K562 (cell line): ENCODE measurements around the gene MAP3K2. TPM values are rescaled to one million over a fixed set of nuclear protein-coding genes. Genes with fewer than 3 reads are reported as not detected.

Experiments used
- ATAC-seq: fragments of 200-7000 bp; cut with Tn5 transposase; 3 replicates; pipeline ENCODE4 v1.9.1; 2020; ENCODE audit warnings: moderate library complexity
- BruUV-seq: library from RNA; stranded (reverse); fragments of 400-500 nt; replicated peaks from 2 replicates; lab custom pipeline; 2021; lab: Mats Ljungman, UMichigan
- CTCF ChIA-PET: fragments of 300-600 bp; formaldehyde crosslinking; extraction: SDS; loops from one replicate; lab custom pipeline; 2021; ENCODE audit warnings: low intra/inter-chr PET ratio; lab: Yijun Ruan, JAX
- POLR2A ChIA-PET: fragments of 300-600, 350-650 bp; sonication (Branson Sonifier 250); formaldehyde crosslinking; extraction: SDS; loops from one replicate; lab custom pipeline; 2021; ENCODE audit warnings: antibody characterized with exemption, inconsistent platforms; lab: Yijun Ruan, JAX
- DNase-seq, 4 experiments: peaks; one replicate each; pipeline versions ENCODE4 v3.0.0 to v3.0.0-alpha.2; 2011 to 2018; ENCODE audit warnings: low spot score in 3 of 4, mixed read lengths in 3 of 4; ENCODE audit errors: extremely low read depth in 1 of 4
- FAIRE-seq: peaks from 2 replicates; lab custom pipeline; 2011; peaks lifted over from hg19 to GRCh38; lab: Jason Lieb, UNC
- H2AFZ ChIP-seq: 2 replicates; pipeline ENCODE4 v1.6.0; 2011; ENCODE audit warnings: low read depth, low read length, control low read depth, inconsistent platforms
- H3K27ac ChIP-seq: fragments of 200-600 bp; 3 replicates; pipeline ENCODE4 v1.8.0; 2011; ENCODE audit warnings: low read depth, mild to moderate bottlenecking, control low read depth, inconsistent platforms, low read length, moderate library complexity, mixed read lengths; ENCODE audit errors: extremely low read depth
- H3K27me3 ChIP-seq, 2 experiments: fragments of 300-600 bp in 1 of 2; 2 replicates in 1 of 2; 3 replicates in 1 of 2; pipeline versions ENCODE4 v1.6.0 to v1.8.0; 2011; ENCODE audit warnings: inconsistent platforms in 2 of 2, low read length in 2 of 2, mild to moderate bottlenecking in 1 of 2, mixed read lengths in 1 of 2, moderate library complexity in 1 of 2; ENCODE audit not compliant: control insufficient read depth in 2 of 2, insufficient read depth in 2 of 2
- H3K36me3 ChIP-seq: fragments of 300-600 bp; 3 replicates; pipeline ENCODE4 v1.8.0; 2011; ENCODE audit warnings: mild to moderate bottlenecking, low read length, inconsistent platforms; ENCODE audit not compliant: control insufficient read depth, insufficient read depth
- H3K4me1 ChIP-seq, 2 experiments: fragments of 200-600 bp in 1 of 2; replicated peaks in 1 of 2; 2 replicates in 1 of 2; 3 replicates in 1 of 2; pipeline versions ENCODE4 v1.5.1 to v1.8.0; 2011; ENCODE audit warnings: inconsistent platforms in 2 of 2, low read length in 2 of 2, mild to moderate bottlenecking in 1 of 2, mixed read lengths in 1 of 2, moderate library complexity in 1 of 2; ENCODE audit not compliant: control insufficient read depth in 2 of 2, insufficient read depth in 2 of 2
- H3K4me2 ChIP-seq: 2 replicates; pipeline ENCODE4 v1.6.1; 2011; ENCODE audit warnings: low read length, control low read depth, inconsistent platforms, mixed read lengths; ENCODE audit not compliant: insufficient read depth
- H3K4me3 ChIP-seq: fragments of 200-600 bp; sonication (generic), shearing (Covaris generic); 2 replicates; pipeline ENCODE4 v1.5.1; 2016; ENCODE audit warnings: control low read depth, inconsistent platforms
- H3K79me2 ChIP-seq: fragments of 200-600 bp; 3 replicates; pipeline ENCODE4 v1.8.0; 2011; ENCODE audit warnings: low read length, inconsistent platforms; ENCODE audit not compliant: control insufficient read depth, insufficient read depth
- H3K9ac ChIP-seq, 2 experiments: 2 replicates each; pipeline versions ENCODE4 v1.6.0 to v1.6.1; 2011; ENCODE audit warnings: low read depth in 2 of 2, low read length in 2 of 2, control low read depth in 1 of 2, inconsistent platforms in 1 of 2, mild to moderate bottlenecking in 1 of 2, mixed read lengths in 1 of 2; ENCODE audit not compliant: insufficient read depth in 1 of 2
- H3K9me1 ChIP-seq: one replicate; pipeline ENCODE4 v1.6.0; 2011; ENCODE audit warnings: inconsistent platforms, mild to moderate bottlenecking, low read length, moderate library complexity; ENCODE audit not compliant: control insufficient read depth, insufficient read depth
- H3K9me3 ChIP-seq: replicated peaks from 2 replicates; pipeline ENCODE4 v1.5.1; 2011; ENCODE audit warnings: low read depth, low read length, inconsistent platforms; ENCODE audit not compliant: control insufficient read depth, insufficient read depth
- H4K20me1 ChIP-seq: replicated peaks from 2 replicates; pipeline ENCODE4 v1.6.1; 2011; ENCODE audit warnings: low read length, inconsistent platforms, mixed read lengths; ENCODE audit not compliant: control insufficient read depth, insufficient read depth
- FOXA1 ChIP-seq: fragments of 450-650 bp; IDR thresholded peaks from 2 replicates; pipeline ENCODE4 v1.6.1; 2016; ENCODE audit warnings: mild to moderate bottlenecking, borderline replicate concordance
- HMG20B ChIP-seq: fragments of 250-450 bp; sonication (Bioruptor Pico); IDR thresholded peaks from 2 replicates; pipeline ENCODE4 v1.5.0; 2021; ENCODE audit warnings: mild to moderate bottlenecking
- MCM2 ChIP-seq: fragments of 450-650 bp; IDR thresholded peaks from 2 replicates; pipeline ENCODE4 v1.6.1; 2017; ENCODE audit warnings: low read depth, mild to moderate bottlenecking
- TAF9B ChIP-seq: fragments of 450-650 bp; IDR thresholded peaks from 2 replicates; pipeline ENCODE4 v1.6.1; 2018; ENCODE audit warnings: mild to moderate bottlenecking; ENCODE audit not compliant: partially characterized antibody
- TAL1 ChIP-seq: fragments of 450-650 bp; IDR thresholded peaks from 2 replicates; pipeline ENCODE4 v1.6.1; 2016; ENCODE audit warnings: mild to moderate bottlenecking
- ZBTB12 ChIP-seq: fragments of 250-450 bp; sonication (Bioruptor Pico); IDR thresholded peaks from 2 replicates; pipeline ENCODE4 v1.4.0; 2020
- ZNF316 ChIP-seq: fragments of 450-650 bp; IDR thresholded peaks from 2 replicates; pipeline ENCODE4 v1.6.1; 2016
- ZNF507 ChIP-seq: conservative IDR thresholded peaks from 2 replicates; pipeline ENCODE4 v1.6.1; 2017; ENCODE audit warnings: missing genetic modification characterization, missing compliant biosample characterization
- WGBS: fragments of 100-300 bp; shearing (Covaris generic); methylation state at CpG from one replicate; pipeline ENCODE4 v1.1.6; 2016; ENCODE audit warnings: low coverage, mixed read lengths; ENCODE audit not compliant: insufficient coverage; ENCODE audit errors: missing lambda C conversion rate; 5-methylcytosine and 5-hydroxymethylcytosine counted together
- in situ Hi-C: fragments of 300-500 bp; cut with MboI; formaldehyde crosslinking; loops from 4 replicates; pipeline ENCODE4 v1.15.0; 2018; ENCODE audit warnings: inconsistent platforms, mixed read lengths
- intact Hi-C: fragments of 100-400 bp; cut with micrococcal nuclease; formaldehyde crosslinking; loops from 2 replicates; pipeline ENCODE4 v1.14.2; 2022
- polyA plus RNA-seq, 8 experiments: library from polyadenylated mRNA; depleted of rRNA in 4 of 8; stranded (reverse) in 5 of 8; unstranded in 3 of 8; fragments of >200 nt; fragmentation: Nextera tagmentation in 2 of 8; fragmentation: Illumina TruSeq in 1 of 8; extraction: Ambion mirVana in 2 of 8; extraction: Trizol in 1 of 8; gene quantifications; 2 replicates each; pipeline versions ENCODE4 v1.2.1 to v1.2.3, GENCODE V29; 2011 to 2014; ENCODE audit warnings: inconsistent platforms in 1 of 8, missing spikeins in 1 of 8
- total RNA-seq, 7 experiments: library from RNA; depleted of rRNA in 6 of 7; stranded (reverse); fragments of >200 nt in 6 of 7; fragmentation: Illumina TruSeq in 2 of 7; extraction: Trizol in 2 of 7; gene quantifications; 2 replicates each; pipeline versions ENCODE4 v1.2.1 to v1.2.3, GENCODE V29; 2011 to 2021; ENCODE audit warnings: low replicate concordance in 1 of 7

The MAP3K2 gene
- total and polyA plus RNA-seq, 9 of the 15 experiments (the other 6 are each of a cell fraction or from before 2014, with no cell fraction given): 1.2 to 14.2 (median 5.7) TPM

DNA sequence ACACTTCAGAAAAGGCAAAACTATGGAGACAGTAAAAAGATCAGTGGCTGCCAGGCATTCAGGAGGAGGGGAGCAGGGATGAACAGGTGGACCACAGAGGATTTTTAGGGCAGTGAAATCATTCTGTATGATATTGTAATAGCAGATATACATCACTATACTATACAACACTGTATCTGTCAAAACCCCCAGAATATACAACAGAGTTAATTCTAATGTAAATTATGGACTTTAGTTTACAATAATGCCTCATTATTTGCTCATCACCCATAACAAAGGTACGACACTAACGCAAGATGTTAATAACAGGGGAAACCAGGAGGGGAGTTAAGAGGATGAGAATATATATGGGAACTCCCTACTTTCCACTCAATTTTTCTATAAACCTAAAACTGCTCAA is 28.8 kb downstream of the MAP3K2 start:
- no TSS peak for BruUV-seq
- no peaks in the 10 kb centered on the region for H3K27me3 ChIP-seq
- H3K79me2 ChIP-seq: peaks cover 42% of the 10 kb centered on the region

More for the DNA sequence above, 28.8 kb downstream of the MAP3K2 start:
- no peak overlapping the region for H3K4me3 ChIP-seq
- H3K9ac ChIP-seq: no peak overlapping the region
- no peaks in the 10 kb centered on the region for H3K9me1 ChIP-seq
- peaks cover 0 to 5% of the 10 kb centered on the region in 2 experiments; a peak in 2 of 5 replicates for H3K4me1 ChIP-seq
- no peaks in the 10 kb centered on the region for H3K9me3 ChIP-seq
- ATAC-seq: no peak
- no peak overlapping the region for H3K27ac ChIP-seq
- POLR2A ChIA-PET: no interaction called here
- in situ Hi-C loops (no loop called here), intact Hi-C loops (no loop called here)
- no peak overlapping the region for H2AFZ ChIP-seq
- H4K20me1 ChIP-seq: no peaks in the 10 kb centered on the region
- WGBS: 92% methylated on average over 2 of the region's 2 CpGs
- CTCF ChIA-PET: no interaction called here
- TF ChIP-seq TAL1: no peak
- no peak for TF ChIP-seq ZNF316
- TF ChIP-seq ZBTB12 (CRISPR knock-in tag): no peak
- no peak for TF ChIP-seq MCM2
- no peak for TF ChIP-seq HMG20B (CRISPR knock-in tag)
- no peak for TF ChIP-seq TAF9B
- TF ChIP-seq ZNF507: no peak
- TF ChIP-seq FOXA1: no peak
- TF ChIP-seq, all 486 proteins: peak for 0
- DNase-seq: no peak
- Histone ChIP-seq H3K36me3 (no peaks in the 10 kb centered on the region), H3K4me2 (no peak overlapping the region)
- no peak for FAIRE-seq
